ENCODE measurements around the gene PLD4. TPM values are rescaled to one million over a fixed set of nuclear protein-coding genes. Genes with fewer than 3 reads are reported as not detected.
"Not testable (repeated sequence)": the region's sequence is repeated elsewhere in the genome, so short reads cannot be mapped to it uniquely, and the experiment has no call there.

PLD4 gene
- total RNA-seq, 4 donors from 2014 or later, result under 0.01 to 0.37 (median 0.16) TPM; not detected in 1

GRCh38 chr14:104887623-104888488, 36.8 kb upstream of the PLD4 start:
- DNase-seq (ENCODE audit: low spot score) (no peak), ATAC-seq (ENCODE audit: low FRiP score) (no peak)
- no peak for TF ChIP-seq CTCF (IDR thresholded peaks at IDR 0.05)

GRCh38 chr14:104888489-104889374, 35.9 kb upstream of the PLD4 start:
- ATAC-seq (ENCODE audit: low FRiP score) (no peak), DNase-seq (ENCODE audit: low spot score) (peak; percentile 14)
- TF ChIP-seq CTCF (IDR thresholded peaks at IDR 0.05), result no peak

- DNase-seq (ENCODE audit: low spot score) (peak; percentile 18), ATAC-seq (ENCODE audit: low FRiP score) (no peak)
- TF ChIP-seq CTCF (IDR thresholded peaks at IDR 0.05), result no peak
Measured at GRCh38 chr14:104889375-104889757, 35.3 kb upstream of the PLD4 start.

GRCh38 chr14:104890292-104890691, 34.4 kb upstream of the PLD4 start:
- not testable (repeated sequence) for ATAC-seq (ENCODE audit: low FRiP score)

GRCh38 chr14:104891121-104891551, 33.5 kb upstream of the PLD4 start:
- no peak for TF ChIP-seq CTCF (IDR thresholded peaks at IDR 0.05)
- no peak for ATAC-seq (ENCODE audit: low FRiP score)
- DNase-seq (ENCODE audit: low spot score), result no peak

More at GRCh38 chr14:104890292-104890691, 34.4 kb upstream of the PLD4 start:
- DNase-seq (ENCODE audit: low spot score), result not testable (repeated sequence)

- no peak for DNase-seq (ENCODE audit: low spot score)
- ATAC-seq (ENCODE audit: low FRiP score), result no peak
- TF ChIP-seq CTCF (IDR thresholded peaks at IDR 0.05), result no peak
Measured at GRCh38 chr14:104891664-104892530, 32.8 kb upstream of the PLD4 start.

Measured in omental fat pad (tissue), 4 donors.